Loucy (cell line): ENCODE results near the gene SRC.

Source experiments
- CTCF ChIP-seq: fragments of 200-600 bp; sonication (generic); conservative IDR thresholded peaks from 2 replicates; pipeline ENCODE4 v1.5.1; 2014; ENCODE audit warnings: mild to moderate bottlenecking, antibody characterized with exemption, low read length
- EZH2phosphoT487 ChIP-seq: fragments of 200-600 bp; IDR thresholded peaks from 2 replicates; pipeline ENCODE4 v1.6.1; 2018; ENCODE audit warnings: antibody characterized with exemption, mild to moderate bottlenecking, moderate library complexity, borderline replicate concordance

GRCh38 chr20:37390503-37390890 is 44.6 kb downstream of the SRC start:
- no peak for TF ChIP-seq CTCF
- no peak for TF ChIP-seq EZH2phosphoT487
